A673 (cell line): ENCODE results near the gene NANS.

Source experiments
- CTCF ChIP-seq: fragments of 300-800, 200-600 bp; sonication (generic); conservative IDR thresholded peaks from 2 replicates; pipeline ENCODE4 v1.5.1; 2017; ENCODE audit warnings: low read depth, mild to moderate bottlenecking, antibody characterized with exemption, low read length, moderate library complexity, mixed read lengths
- EZH2 ChIP-seq: fragments of 200-600 bp; sonication (generic); IDR thresholded peaks from 2 replicates; pipeline ENCODE4 v1.6.1; 2017; ENCODE audit warnings: borderline replicate concordance, low read depth, mild to moderate bottlenecking, mixed read lengths, antibody characterized with exemption, low read length; ENCODE audit not compliant: poor library complexity, severe bottlenecking

- TF ChIP-seq CTCF: no peak
- TF ChIP-seq EZH2: no peak
These were observed 6.2 kb upstream of the NANS start for GRCh38 chr9:98050351-98050750.
